Astrocyte of the cerebellum (primary cell): ENCODE results near the gene UNC5CL.

Source experiments
- DNase-seq: peaks from one replicate; pipeline ENCODE4 v3.0.0-alpha.2; 2011; ENCODE audit warnings: low read depth
- H3K4me3 ChIP-seq: 2 replicates; pipeline ENCODE4 v1.5.1; 2011; ENCODE audit warnings: mild to moderate bottlenecking, low read depth, low read length, moderate library complexity
- CTCF ChIP-seq: IDR thresholded peaks from 2 replicates; pipeline ENCODE4 v1.5.1; 2012; ENCODE audit warnings: low read length, low read depth, moderate library complexity, mild to moderate bottlenecking; ENCODE audit errors: missing control alignments
- in situ Hi-C: cut with HindIII; loops from 2 replicates; pipeline ENCODE4 v1.10.0; 2017; ENCODE audit warnings: low sequenced_read_pairs

Gene UNC5CL

GRCh38 chr6:41056768-41057490, 17.9 kb upstream of the UNC5CL start:
- H3K4me3 ChIP-seq: no peak overlapping the region
- TF ChIP-seq CTCF: no peak
- DNase-seq: no peak
- in situ Hi-C loops: loop anchor here (25.0 kb wide), 1 partner anchor 1695 kb away; no protein-coding TSS in a partner anchor

- no peak overlapping the region for H3K4me3 ChIP-seq
- no peak for TF ChIP-seq CTCF
- in situ Hi-C loops: loop anchor here (25.0 kb wide), 1 partner anchor 1693 kb away; no protein-coding TSS in a partner anchor
- DNase-seq: no peak
Observed at GRCh38 chr6:41055149-41055548, 16.1 kb upstream of the UNC5CL start.

GRCh38 chr6:41054511-41054910, 15.5 kb upstream of the UNC5CL start:
- in situ Hi-C loops: loop anchor here (25.0 kb wide), 1 partner anchor 1692 kb away; no protein-coding TSS in a partner anchor
- TF ChIP-seq CTCF: no peak
- no peak for DNase-seq
- H3K4me3 ChIP-seq: no peak overlapping the region

GRCh38 chr6:41053041-41053440, 14.0 kb upstream of the UNC5CL start, which contains the start of gene APOBEC2:
APOBEC2 (plus strand) TSS chr6:41053202; CDS start chr6:41053348, 146 bp downstream.
- in situ Hi-C loops: loop anchor here (25.0 kb wide), 1 partner anchor 1691 kb away; no protein-coding TSS in a partner anchor
- DNase-seq: no peak

GRCh38 chr6:41051873-41052272, 12.9 kb upstream of the UNC5CL start:
- TF ChIP-seq CTCF: no peak
- H3K4me3 ChIP-seq: no peak overlapping the region
- no peak for DNase-seq
- in situ Hi-C loops: loop anchor here (25.0 kb wide), 1 partner anchor 1690 kb away; no protein-coding TSS in a partner anchor

More at GRCh38 chr6:41053041-41053440, 14.0 kb upstream of the UNC5CL start, which contains the start of gene APOBEC2:
- H3K4me3 ChIP-seq: no peak within 1 kb of the TSS
- no peak for TF ChIP-seq CTCF

DNA sequence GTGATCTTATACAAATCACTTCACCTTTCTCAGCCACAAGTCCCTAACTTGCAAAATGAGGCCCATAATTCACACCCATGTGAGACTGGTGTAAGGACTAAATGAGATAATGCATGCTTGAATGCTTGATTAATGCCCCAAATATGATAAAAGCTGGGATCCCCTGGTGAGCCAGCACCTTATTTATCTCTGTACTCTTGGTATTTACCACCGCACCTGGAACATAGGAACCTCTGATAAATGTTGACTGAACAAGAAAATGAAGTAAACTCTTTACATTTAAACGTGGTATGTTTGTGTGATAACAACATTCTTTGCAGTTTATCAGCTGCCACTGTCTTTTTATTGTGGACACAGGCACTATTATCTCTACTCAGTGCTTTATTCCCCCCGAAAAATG, 11.5 kb upstream of the UNC5CL start:
- no peak for DNase-seq
- in situ Hi-C loops: loop anchor here (25.0 kb wide), 1 partner anchor 1688 kb away; no protein-coding TSS in a partner anchor
- H3K4me3 ChIP-seq: no peak overlapping the region
- no peak for TF ChIP-seq CTCF
